ENCODE data around the gene COL1A1.

Gene COL1A1

GRCh38 chr17:50139950-50140885 is 61.2 kb downstream of the COL1A1 start:
- peak; percentile 31 for DNase-seq (ENCODE audit: low read depth)
- H3K4me3 ChIP-seq (ENCODE audit: low read depth, low read length), result no peak overlapping the region
- peak; percentile 99 for TF ChIP-seq CTCF (IDR thresholded peaks at IDR 0.05; ENCODE audit: low read depth, low read length, missing control alignments)

GRCh38 chr17:50139185-50139783 is 62.1 kb downstream of the COL1A1 start:
- TF ChIP-seq CTCF (IDR thresholded peaks at IDR 0.05; ENCODE audit: low read depth, low read length, missing control alignments), result no peak
- no peak for DNase-seq (ENCODE audit: low read depth)
- no peak overlapping the region for H3K4me3 ChIP-seq (ENCODE audit: low read depth, low read length)

GRCh38 chr17:50137042-50137441 is 64.4 kb downstream of the COL1A1 start:
- no peak for DNase-seq (ENCODE audit: low read depth)
- TF ChIP-seq CTCF (IDR thresholded peaks at IDR 0.05; ENCODE audit: low read depth, low read length, missing control alignments), result no peak
- no peak overlapping the region for H3K4me3 ChIP-seq (ENCODE audit: low read depth, low read length)

- no peak for TF ChIP-seq CTCF (IDR thresholded peaks at IDR 0.05; ENCODE audit: low read depth, low read length, missing control alignments)
- no peak overlapping the region for H3K4me3 ChIP-seq (ENCODE audit: low read depth, low read length)
- no peak for DNase-seq (ENCODE audit: low read depth)
Observed at GRCh38 chr17:50136096-50136687, 65.2 kb downstream of the COL1A1 start.

GRCh38 chr17:50135316-50136095 is 65.9 kb downstream of the COL1A1 start:
- TF ChIP-seq CTCF (IDR thresholded peaks at IDR 0.05; ENCODE audit: low read depth, low read length, missing control alignments), result no peak
- H3K4me3 ChIP-seq (ENCODE audit: low read depth, low read length), result no peak overlapping the region
- DNase-seq (ENCODE audit: low read depth), result no peak

- no peak for DNase-seq (ENCODE audit: low read depth)
- no peak overlapping the region for H3K4me3 ChIP-seq (ENCODE audit: low read depth, low read length)
- TF ChIP-seq CTCF (IDR thresholded peaks at IDR 0.05; ENCODE audit: low read depth, low read length, missing control alignments), result no peak
Observed at GRCh38 chr17:50134206-50135110, 67.0 kb downstream of the COL1A1 start.
